CD1c-positive myeloid dendritic cell (primary cell): ENCODE data around the gene PRXL2B.
"Not testable (repeated sequence)": the region's sequence is repeated elsewhere in the genome, so short reads cannot be mapped to it uniquely, and the experiment has no call there.

Source experiments
- DNase-seq: peaks from one replicate; pipeline ENCODE4 v3.0.0-alpha.2; 2016; ENCODE audit errors: extremely low spot score

Gene PRXL2B

DNA sequence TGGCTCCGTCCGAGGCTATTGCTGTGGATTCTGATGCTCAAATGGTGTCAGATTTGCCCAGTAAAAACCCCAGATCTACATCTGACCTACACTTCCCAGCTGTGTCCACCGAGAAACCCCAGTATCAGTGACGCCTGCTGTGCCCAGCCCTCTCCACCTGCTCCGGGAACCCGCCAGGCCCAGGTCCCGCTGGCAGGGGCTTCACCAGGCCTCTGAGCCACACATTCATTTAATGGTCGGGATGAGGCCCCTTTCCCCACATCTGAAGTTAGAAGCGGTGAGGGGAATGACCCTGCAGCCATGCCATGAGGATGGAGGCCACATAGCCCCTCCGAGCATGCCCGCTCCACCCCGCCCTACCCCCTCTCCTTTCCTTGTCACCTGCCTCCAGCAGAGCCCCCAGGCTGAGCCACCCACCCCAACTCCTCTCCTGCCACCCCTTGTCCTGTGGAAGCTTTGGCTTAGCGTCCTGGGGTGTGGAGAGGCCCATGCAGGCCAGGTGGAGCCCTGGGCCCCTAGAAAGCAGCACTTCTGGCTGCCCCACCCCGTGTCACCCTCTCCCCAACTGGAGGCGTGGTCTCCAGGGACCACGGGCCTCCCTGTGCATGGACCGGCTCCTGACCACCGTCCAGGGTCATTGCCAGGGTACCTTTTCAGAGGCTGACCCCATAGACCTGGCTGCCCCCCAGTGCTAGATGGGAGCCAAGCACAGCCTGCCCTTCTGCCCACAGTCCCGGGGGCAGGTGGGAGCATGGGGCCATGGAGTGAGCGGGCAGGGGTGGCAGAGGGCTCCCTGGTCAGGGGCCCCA, 22.4 kb upstream of the PRXL2B start:
- no peak for DNase-seq

DNA sequence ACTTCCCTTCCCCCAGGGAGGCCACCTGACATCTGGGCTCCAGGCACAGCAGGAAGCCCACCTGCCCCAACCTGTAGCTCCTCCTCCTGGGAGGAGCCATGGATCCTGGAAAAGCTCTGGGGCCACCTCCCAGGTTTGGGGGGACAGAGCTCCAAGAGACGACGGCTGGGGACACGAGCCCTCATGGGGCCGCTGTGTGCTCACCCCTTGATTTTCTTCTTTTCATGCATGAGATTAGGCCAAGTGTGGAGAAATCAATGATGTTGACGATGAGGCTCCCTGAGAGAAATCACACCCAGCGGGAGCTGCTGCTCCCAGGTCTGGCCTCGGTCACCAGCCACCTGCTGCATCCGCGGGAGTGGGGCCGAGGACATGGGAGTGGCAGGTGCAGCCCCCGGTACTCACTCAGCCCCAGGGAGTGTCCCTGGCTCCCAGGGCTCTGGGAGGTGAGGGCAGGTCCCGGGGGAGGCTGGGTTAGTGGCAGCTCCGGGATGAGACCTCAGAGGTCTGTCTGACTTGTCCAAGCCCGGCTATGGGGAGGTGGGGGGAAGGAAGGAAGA, 21.7 kb upstream of the PRXL2B start:
- no peak for DNase-seq

DNA sequence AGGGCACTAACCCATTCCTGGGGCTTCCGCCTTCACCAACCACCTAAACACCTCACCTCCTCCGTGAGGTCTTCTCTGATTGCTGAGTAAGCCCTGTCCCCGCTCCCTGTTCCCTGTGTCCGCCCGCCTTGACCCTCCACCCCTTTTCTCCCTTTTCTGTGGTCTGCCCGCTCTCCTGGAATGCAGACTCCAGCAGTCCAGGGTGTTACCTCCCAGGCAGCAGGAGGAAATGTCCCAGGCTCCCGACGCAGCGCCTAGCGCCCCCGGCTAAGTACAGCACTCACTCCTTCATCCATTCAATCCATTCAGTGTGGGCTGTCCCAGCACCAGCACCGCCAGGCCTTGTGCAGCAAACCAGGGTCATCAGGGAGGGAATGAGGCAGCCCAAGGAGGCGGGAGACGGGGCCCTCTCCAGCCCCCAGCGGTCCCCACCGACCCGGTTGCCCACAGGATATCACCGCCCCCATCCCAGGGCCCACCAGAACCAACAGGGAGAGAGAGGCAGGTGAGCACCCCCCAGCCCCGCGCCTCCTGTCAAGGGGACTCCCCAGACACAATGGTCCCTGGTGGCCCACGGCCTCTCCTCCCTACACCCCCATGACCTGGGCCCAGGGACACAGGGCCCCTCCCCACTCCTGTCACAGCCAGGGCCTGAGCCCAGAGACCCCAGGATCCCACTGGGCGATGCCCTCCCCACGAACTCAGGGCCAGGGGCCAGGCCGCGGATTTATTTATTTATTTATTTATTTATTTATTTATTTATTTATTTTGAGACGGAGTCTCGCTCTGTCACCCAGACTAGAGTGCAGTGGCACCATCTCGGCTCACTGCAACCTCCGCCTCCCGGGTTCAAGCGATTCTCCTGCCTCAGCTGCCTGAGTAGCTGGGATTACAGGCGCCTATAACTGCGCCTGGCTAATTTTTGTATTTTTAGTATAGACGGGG, 20.2 kb upstream of the PRXL2B start:
- DNase-seq: no peak

DNA sequence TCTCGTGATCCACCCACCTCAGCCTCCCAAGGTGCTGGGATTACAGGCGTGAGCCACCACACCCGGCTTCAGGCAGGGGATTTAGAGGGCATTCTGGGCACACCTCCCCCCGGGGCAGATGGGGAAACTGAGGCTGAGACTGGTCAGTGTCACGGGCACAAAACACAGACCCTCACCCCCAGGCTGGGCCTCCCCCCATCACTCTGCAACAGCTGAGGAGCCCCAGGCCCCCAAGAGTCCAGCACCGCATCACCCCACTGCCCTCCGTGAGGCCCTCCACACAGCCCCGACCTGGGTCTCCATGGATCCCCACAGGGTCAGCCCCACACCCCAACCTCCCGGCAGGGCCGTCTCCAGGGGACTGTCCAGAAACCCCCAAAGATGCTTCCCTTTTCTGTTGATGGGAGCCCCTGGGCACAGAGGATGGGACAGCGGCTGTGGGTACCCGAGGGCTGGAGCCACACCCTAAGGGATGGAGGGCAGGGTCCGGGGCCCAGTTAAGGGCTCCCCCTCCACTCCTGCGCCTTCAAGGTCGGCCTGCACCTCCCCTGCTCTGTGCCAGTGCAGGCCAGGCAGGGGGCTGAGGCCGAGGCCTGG, 19.4 kb upstream of the PRXL2B start:
- no peak for DNase-seq

DNA sequence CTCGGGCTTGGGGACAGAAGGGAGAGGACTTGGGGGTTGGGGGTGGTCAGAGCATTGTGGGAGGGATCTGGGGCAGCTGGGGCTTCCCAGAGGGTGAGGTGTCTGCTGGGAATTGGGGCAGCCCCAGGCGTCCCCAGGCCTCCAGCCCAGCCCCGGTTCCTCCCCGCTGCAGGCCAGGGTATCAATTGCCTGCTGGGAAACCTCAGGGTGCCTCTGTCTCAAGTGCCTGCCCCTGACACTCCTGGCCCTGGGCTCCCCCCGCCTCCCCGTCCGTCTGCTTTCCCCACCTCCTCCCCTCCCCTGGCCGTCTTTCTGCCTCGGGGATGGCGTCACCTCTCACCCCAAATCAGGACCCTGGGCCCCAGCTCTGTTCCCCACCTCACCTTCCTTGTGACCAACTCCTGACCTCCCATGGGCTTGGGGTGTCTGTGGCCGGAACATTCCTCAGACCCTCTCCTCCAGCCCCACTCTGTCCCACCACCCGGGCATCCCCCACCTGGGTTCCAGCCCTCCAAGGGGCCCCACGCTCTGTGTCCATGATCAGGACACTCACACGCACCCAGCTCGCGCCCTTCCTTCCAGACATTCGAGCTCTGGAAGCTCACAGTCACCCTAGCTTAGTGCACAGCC, 18.3 kb upstream of the PRXL2B start:
- not testable (repeated sequence) for DNase-seq

DNA sequence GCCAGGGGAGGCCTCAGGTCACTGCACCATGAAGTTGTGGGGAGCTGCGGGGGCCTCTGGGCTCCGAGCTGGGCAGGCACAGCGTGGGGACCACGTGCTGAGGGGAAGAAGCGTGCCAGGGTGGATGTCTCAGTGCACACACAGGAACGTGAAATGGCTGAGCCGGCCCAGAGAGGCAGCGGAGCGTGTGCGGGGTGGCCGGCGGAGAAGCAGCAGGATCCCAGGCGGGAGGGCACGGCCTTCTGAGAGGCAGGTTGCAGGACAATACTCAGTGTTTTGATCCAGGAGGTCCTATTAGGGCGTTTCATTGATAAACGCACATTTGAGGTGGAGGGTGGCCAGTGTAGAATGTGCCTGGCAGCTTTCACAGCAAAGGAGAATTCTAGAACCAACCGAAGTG, 17.5 kb upstream of the PRXL2B start:
- DNase-seq: no peak

DNA sequence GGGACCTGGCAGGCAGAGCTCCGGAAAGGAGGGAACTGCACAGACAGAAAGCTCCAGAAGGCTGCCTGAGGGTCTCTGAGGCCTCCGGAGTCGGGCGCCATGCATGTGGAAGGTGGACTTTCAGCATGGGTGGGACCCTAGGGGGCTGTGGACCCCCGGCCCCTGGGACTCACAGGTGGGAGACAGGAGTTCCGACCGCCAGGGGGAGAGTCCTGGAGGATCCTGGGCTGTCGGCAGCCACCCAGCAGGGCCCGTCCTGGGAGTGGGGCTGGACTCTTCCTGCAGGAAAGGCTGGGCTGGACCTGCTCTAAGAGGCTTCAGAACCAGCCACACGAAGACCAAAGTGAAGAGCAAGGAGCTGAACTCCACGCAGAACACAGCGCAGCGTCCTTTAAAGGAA, 16.9 kb upstream of the PRXL2B start:
- DNase-seq: not testable (repeated sequence)

DNA sequence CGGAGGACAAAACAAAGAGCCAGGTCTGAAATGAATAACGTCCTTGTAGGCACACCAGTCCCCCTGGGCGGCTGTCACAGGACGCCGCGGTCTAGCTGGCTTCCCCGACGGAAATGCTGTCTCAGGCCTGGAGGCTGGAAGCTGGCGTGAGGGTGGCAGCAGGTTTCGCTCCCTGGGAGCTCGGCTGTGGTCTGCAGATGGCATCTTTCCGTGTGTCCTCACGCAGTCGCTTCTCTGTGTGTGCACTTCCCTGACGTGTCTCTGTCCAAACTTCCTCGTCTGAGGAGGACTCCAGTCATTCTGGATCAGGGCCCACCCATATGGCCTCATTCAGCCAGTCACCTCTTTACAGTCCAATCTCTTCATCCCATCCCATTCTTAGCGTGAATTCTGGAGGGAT, 16.2 kb upstream of the PRXL2B start:
- DNase-seq: peak; percentile 49

DNA sequence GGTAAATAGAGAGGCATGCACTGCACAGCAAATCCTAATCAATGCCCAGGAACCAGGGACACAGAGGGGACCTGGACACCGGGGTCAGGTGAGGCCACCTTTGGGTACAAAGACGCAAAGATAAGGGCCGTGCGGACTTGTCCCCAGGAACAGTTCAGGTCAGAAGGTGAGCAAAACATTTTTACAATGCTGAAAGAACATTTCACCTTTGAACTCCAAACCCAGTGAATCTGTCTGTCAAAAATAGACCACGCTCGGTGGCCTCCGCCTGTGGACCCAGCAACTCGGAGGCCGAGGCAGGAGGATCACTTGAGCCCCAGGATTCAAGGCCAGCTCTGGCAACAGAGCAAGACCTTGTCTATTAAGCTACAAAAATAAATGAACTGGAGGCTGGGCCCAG, 15.2 kb upstream of the PRXL2B start:
- DNase-seq: no peak

DNA sequence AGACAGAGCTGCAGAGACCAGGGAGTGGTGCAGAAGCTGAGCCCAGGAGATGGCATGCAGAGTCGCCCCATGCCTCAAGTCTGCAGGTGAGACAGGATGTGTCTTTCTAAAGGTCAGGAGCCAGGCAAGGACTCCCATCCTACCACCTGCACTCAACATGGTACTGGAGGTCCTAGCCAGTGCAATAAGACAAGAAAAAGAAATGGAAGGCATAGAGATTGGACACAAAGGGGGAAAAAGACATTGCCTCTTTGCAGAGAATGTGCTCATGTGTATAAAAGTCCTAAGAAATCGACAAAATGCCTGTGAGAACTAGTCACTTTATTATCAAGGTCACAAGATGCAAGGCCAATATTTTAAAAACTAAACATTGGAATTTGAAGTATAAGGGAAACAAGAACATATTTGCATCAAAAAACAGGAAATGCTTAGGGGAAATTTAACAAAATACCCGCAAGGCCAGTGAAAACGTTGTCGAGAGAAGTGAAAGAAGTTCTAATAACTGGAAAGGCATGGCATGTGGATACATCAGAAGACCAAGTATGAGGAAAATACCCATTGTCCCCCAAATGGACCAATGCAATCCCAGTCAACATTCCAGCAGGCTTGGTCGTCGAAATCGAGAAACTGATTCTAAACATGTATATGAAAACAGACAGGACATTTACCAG, 13.2 kb upstream of the PRXL2B start:
- peak; percentile 44 for DNase-seq

DNA sequence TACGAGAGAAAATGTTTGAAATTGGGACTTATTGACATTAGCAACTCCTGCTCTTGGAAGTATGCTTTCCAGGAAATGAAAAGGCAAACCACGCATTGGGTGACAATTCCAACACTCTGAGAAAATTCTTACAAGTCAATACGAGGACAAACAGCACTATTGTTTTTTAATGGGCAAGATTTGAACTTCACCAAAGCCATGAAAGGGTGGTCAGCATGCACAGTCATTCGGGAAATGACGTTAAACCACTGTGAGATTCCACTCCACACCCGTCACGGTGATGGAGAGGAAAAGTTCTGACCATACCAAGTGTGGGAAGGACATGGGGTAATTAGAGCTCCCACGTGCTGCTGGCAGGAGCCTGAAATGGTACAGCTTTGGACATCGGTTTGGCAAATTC, 12.2 kb upstream of the PRXL2B start:
- DNase-seq: no peak

DNA sequence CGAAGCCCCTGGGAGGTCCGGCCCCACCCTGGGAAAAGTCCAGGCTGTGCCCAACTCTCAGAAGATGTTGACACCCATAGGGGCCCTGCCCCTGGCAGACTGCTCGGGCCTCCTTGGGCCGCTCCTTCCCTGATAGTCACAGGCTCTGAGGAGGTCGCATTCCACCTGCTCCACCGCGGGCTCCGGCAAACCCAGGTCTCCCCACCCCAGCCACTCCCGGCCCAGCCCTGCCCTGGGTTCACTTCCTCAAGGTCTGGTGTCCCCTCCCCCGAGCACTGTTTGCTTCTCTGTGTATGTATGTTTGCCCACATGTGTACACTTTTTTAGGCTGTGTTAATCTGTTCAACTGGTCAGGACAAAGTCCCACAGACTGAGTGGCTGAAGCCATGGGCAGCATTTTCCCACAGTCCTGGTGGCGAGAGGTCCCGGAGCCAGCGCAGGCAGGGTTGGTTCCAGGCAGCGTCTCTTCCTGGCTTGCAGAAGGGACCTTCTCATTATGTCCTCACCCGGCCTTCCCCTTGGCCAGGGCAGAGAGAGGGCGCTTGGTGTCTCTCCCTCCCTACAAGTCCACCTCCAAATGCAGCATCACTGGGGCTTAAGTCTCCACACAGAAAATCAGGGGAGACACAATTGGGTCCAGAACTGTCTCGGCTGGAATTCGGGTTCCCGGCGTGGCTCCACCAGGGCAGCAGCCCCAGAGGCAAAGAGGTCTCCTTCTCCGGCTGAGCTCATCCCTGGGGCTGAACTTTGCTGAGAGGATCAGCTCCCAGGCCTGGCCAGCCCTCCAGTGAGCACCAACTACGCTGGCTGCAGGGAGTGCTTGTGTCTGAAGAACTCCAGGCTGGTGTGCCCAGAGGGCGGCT, 10.5 kb upstream of the PRXL2B start:
- peak; percentile 40 for DNase-seq

DNA sequence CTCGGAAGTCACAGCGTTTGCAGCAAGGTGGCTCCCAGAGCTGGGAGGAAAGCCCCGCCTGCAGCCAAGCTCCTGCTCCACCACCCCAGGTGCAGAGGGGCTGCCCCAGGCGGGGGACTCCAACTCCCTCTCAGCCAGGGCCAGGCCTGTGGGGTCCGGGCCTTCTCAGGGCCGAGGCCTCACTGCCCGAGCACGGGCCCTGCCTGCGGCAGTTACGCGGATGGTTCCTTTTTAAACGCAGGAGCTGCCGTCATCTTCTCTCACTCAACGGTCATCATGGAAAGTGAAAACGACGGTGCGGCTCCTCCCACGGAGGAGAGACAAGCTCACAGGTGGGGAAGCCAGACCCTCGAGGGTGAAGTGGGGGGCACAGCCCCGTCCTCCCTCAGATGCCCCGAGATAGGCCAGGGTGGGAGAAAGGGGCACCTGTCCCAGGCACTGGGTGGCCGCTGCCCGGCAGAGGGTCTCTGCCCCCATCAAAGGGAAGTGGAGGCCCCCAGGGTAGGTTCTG, 9.0 kb upstream of the PRXL2B start:
- DNase-seq: peak; percentile 36

DNA sequence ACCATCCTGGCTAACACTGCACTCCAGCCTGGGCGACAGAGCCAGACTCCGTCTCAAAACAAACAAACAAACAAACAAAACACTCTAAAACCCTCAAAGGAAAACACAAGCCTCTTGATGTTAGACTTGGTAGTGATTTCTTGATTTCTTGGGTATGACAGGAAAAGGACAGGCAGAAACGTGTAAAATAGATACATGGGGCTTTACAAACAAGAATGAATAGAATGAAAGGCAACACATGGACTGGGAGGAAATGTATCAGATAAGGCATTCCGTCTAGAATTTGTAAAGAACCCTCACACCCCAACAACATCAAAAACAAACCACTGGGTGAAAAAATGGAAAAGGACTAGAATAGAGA, 7.8 kb upstream of the PRXL2B start:
- no peak for DNase-seq

DNA sequence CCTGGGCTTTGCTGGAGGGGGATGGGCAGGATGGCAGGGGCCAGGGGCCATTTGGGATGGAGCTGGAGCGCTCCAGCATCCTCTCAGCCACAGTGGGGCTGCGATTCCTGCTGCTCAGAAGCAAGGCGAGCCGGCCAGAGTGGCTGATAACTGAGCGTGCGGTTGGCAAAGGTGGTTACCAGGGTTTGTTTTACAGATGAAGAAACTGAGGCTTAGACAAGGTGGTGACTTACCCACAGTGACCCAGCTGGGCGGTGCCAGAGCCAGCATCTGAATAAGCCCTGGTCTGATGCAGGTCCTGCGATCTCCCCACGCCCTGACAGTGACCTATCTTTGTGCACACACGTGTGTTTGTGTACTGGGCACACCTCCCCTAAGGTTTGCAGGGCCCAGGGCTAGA, 5.9 kb upstream of the PRXL2B start:
- no peak for DNase-seq

DNA sequence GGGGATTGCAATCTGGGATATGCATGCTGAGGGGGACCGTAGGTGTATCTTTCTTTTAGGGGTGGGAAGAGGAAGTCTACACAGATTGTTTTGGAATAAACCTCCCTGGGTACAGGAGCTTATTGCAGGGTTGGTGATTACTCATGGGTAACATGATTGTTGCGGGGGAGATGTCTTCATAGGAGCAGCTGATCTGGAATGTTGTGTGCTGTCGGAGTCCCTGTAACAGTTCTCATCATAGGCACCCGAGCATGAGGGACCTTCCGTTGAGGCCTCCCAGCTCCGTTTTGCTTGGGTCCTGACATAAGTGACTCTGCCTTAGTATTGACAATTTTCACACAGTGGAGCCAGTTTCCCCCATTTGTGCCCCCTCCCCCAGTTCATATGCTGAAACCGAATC, 4.2 kb upstream of the PRXL2B start:
- DNase-seq: peak; percentile 65

DNA sequence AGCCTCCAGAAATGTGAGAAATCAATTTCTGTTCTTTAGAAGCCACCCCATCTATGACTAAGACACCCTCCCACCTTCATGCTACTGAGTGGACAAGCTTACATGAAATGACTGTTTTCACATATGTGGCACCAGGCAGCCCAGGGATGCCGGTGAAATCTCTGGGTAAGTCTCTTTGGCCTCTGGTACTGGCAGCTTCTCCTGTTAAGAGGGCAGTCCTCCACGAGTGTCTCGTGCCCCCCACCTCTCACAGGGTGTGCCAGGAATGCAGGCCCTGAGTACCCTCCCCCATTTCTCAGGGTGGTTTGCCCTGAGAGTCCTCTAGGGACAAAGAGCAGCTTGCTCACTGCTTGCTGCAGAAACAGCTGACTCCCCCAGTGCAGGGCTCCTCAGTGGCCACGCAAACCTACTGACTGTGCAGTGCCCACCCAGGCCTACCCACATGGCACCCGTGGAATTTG, 3.2 kb upstream of the PRXL2B start:
- peak; percentile 44 for DNase-seq

DNA sequence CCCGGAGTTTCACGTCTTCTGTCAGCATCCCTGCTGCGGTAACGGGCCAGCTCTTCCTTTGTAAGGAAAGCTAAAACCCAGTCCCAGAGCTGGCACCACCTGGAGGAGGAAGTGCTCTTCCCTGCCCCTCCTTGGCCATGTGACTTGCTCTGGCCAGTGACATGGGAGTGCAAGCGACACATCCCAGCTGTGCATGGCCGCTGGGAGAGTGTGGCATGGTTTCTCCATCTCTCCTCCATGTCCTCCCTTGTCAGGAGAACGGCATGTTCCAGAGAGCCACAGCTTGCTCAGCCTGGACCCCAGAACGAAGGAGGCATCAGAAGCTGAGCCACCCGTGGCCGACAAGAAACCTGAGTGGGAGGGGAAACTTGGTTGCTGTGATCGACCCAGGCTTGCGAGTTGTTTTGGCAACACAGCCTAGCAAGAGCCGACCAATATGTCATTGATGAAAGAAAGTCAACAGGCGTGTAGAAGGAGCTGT, 2.7 kb upstream of the PRXL2B start:
- peak; percentile 18 for DNase-seq

DNA sequence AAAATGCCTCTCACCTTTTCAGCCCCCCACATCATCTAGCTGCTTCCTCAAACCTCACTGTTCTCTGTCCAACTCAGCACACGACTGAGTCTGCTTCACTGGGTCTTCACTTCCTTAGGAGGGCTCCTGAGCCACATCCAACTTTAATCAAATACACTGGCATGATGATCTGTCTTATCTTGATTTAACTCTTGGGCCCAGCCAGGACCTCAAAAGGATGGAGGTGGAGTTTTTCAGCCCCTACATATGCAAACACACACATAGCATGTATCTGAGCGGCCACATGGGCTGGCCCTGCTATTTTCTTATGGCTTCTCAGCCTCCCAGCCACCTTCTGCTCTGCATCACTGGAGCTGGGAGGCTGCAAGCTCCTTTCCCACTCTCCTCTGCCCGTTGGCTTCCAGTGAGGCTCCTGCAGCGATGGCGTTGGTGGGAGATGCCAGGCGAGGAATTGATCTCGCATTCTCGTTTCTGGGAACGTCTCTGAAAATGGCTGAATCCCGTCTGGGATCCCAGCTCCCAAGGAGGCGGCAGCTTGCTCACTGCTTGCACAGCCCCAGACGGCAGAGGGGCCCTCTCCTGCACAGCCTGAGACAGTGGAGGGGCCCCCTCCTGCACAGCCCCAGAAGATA, 1.8 kb upstream of the PRXL2B start:
- no peak for DNase-seq
